NK-92 (cell line): Measurements from ENCODE around the gene PPP1R9B.

Source experiments
- DNase-seq: peaks from one replicate; lab custom pipeline; 2025; ENCODE audit not compliant: unreplicated experiment; lab: John Stamatoyannopoulos, UW

The PPP1R9B gene

DNA sequence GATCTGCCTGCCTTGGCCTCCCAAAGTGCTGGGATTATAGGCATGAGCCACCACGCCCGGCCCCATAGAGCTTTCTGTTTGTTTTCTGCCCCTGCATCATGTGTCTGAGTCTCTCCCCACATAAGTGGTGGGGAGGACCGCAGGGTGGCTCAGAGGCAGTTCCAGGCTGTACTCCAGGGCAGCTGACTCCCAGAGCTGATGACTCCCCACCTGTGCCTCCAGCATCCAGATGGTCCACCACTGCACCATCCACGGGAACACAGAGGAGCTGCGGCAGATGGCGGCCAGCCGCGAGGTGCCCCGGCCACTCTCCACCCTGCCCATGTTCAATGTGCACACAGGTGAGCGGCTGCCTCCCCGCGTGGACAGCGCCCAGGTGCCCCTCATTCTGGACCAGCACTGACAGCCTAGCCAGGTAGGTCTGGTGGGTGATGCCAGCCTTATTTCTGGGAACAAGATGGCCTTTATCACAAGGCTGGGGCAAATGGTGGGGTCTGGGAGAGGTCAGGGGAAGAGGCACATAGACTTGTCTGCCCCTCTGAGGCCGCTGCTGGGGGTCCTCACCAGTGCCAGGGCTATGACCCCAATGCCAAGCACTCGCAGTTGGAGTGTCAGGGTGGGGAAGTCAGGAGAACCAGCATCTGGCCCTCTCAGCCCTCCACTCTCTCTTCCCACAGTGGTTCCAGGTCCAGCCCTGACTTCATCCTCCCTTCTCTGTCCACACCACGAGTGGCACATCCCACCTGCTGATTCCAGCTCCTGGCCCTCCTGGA is 24.7 kb upstream of the PPP1R9B start:
- DNase-seq = no peak

DNA sequence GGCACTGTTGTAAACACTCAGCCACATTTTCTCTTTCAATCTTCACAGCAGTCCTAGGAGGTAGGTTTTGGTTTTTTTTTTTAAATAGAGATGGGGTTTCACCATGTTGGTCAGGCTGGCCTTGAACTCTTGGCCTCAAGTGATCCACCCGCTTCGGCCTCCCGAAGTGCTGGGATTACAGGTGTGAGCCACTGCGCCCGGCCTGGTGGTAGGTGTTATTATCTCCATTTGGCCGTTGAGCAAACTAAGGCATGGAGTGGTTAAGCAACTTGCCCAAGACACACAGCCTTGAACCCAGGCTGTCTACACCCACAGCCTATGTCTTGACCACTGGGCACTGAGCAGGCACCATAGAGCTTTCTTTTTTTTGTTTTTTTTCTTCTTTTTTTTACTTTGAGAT is 24.0 kb upstream of the PPP1R9B start:
- no peak for DNase-seq

GRCh38 chr17:50173335-50173941 is 23.0 kb upstream of the PPP1R9B start:
- no peak for DNase-seq

DNA sequence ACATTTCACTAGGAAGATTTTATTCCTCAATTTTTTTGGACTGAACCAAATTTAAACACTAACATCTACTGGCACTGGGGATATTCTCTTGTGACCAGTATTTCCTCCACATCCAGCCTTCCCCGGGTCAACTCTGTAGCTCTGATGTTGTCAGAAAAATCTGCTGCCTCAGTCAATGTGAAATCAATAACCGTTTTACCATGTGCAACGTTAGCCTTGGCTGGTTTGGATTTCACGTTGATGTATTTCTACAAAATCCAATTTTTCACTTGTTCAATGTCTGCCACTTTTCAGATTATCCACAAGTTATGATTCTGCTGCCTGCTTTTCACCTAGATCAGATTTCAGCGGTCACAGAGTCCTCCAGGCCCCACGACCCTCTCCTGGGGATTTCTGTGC is 22.5 kb upstream of the PPP1R9B start:
- no peak for DNase-seq

GRCh38 chr17:50172130-50172529 is 21.7 kb upstream of the PPP1R9B start:
- DNase-seq = no peak

GRCh38 chr17:50171371-50172071 is 21.0 kb upstream of the PPP1R9B start:
- DNase-seq = no peak

DNA sequence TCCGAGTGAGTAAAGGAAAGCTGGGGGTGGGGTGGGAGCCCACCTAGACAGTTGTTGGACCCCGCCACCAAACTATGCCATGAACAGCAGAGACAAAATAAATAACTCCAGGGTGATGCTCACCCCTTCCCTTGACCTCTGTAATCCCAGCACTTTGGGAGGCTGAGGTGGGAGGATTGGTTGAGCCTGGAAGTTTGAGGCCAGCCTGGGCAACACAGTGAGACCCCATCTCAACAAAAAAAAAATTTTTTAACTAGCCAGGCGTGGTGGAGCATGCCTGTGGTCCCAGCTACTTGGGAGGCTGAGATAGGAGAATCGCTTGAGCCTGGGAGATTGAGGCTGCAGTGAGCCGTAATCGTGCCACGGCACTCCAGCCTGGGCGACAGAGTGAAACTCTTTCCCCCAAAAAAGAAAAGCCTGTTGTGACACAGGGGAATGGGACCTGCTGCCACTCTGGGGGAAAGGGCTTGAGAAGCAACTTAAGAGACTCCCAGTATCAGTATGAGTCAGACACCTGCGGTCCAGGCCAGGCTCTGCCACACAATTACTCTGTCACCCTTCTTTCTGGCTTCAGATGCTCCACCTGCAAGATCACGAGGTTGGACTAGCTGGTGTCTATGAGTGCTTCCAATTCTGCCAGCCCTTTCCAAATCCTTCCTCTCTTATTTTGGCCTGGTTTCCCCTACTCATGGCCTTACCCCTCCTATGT is 20.3 kb upstream of the PPP1R9B start:
- no peak for DNase-seq

GRCh38 chr17:50169881-50170459 is 19.5 kb upstream of the PPP1R9B start:
- DNase-seq = no peak

- no peak for DNase-seq
Measured at GRCh38 chr17:50169121-50169764, 18.8 kb upstream of the PPP1R9B start.

DNA sequence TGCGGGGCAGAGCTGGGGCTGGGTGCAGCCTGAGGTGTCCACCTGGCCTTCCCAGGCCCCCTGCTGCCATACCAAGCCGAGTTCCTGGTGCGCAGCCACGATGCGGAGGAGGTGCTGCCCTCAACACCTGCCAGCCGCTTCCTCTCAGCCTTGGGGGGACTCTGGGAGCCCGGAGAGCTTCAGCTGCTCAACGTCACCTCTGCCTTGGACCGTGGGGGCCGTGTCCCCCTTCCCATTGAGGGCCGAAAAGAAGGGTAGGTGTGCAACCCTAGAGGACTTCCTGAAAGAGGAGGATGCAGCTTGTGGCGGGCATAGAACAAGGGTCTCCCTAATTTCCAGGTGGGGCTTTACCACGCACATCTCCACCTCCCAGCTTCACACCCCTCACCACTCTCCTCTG is 17.8 kb upstream of the PPP1R9B start:
- no peak for DNase-seq

DNA sequence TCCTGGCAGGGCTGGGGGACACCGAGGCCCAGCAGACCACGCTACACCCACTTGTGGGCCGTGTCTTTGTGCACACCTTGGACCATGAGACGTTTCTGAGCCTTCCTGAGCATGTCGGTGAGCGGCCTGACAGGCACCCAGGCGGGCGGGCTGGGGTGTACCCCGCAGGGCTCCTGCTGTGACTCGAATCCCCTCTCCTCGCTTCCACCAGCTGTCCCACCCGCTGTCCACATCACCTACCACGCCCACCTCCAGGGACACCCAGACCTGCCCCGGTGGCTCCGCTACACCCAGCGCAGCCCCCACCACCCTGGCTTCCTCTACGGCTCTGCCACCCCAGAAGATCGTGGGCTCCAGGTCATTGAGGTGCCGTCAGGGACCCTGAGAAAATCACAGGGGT is 16.9 kb upstream of the PPP1R9B start:
- DNase-seq = no peak

GRCh38 chr17:50166518-50167181 is 16.2 kb upstream of the PPP1R9B start:
- no peak for DNase-seq

DNA sequence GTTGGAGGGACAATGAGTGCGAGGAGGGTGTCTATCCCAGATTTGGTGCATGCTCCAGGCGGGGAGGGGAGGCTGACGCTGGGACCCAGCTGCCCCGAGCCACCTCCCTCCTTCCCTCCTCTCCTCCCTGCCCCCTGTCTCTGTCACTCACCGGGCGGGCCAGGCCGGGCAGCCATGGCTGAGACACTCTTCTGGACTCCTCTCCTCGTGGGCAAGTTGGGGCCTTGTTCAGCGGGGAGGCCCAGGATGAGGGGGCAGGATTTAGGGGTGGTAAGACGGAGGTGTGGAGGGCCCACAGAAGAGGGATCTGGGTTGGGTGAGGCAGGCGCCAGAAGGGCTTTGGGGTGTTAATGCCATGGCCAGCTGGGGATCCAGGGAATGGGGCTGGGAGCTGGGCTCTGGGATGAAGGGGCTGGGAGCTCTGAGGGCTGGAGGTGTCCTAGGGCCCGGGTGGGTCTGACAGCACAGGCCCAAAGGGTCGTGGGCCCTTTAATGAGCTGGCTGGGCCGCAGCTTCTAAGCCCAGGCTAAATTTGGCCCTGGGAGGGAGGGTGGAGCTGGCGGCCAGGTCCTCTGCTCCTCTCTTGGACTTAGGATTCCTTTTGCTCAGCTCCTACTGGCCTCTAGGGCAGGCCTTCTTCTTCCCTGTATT is 15.5 kb upstream of the PPP1R9B start, which contains the start of gene SGCA:
SGCA (plus strand) TSS at position 139 of the 651 bp plus-strand sequence; CDS start at position 175, 36 bp downstream.
- no peak for DNase-seq

DNA sequence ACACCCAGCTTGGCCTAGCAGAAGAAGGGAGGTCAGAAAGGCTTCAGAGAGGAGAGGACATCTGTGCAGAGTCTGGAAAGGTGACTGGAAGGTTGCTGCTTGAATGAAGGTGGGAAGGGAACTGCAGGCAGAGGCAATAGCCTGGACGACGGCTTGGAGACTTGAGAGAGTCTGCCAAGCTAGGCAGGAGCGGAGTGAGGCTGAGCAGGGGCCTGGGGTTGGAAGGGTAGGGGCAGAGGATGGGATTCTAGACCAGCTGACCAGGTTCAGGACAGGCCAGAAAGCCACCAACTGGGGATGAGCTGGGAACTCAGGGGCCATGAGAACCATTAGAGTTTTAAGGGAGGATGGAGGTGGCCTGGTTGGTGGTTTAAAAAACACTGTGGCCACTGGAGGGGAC is 15.0 kb upstream of the PPP1R9B start:
- DNase-seq = no peak

DNA sequence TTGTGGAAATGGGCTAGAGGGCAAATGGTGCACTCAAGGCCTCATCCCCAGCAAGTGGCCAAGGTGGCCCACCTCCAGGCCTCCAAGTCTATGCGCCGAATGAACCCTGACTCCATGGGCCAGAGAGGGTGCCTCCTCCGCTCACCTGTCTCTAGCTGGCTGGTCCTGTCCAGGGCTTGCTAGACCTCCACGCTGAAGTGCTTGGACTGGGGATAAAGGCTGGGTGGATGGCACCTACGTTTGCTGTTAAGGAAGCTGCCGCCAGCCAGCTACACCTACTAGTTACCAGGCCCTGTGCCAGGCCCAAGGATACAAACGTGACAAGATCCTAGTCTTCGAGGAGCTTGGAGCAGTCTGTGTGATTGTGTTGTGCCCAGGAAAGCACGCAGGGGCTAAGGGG is 14.6 kb upstream of the PPP1R9B start:
- no peak for DNase-seq

GRCh38 chr17:50164697-50164988 is 14.2 kb upstream of the PPP1R9B start:
- no peak for DNase-seq

- DNase-seq = no peak
Measured at GRCh38 chr17:50163843-50164696, 13.6 kb upstream of the PPP1R9B start.

DNA sequence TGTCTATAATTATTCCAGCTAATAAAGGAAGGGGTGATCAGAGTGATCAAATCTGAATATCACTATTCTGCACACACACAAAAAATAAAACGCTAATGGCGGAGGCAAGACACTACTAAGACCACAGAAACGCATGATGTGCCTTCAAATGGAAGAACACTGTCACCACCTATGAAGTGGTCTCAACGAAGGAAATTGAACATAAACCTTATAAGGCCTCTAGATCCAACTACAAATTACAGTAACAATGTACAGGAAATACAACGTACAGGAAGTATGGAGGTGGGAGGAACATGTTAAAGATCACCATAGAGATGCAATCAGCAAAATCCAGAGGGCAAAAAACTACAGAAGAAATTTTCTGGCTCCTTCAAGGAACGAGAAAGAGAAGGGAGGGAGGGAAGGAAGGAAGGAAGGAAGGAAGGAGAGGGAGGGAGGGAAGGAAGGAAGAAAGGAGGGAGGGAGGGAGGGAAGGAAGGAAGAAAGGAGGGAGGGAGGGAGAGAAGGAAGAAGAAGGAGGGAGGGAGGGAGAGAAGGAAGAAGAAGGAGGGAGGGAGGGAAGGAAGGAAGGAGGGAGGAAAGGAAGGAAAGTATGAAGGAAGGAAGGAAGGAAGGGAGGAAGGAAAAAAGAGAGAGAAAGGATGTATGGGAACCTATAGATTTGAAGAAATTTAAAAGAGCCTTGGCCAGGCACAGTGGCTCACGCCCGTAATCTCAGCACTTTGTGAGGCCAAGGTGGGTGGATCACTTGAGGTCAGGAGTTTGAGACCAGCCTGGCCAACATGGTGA is 12.2 kb upstream of the PPP1R9B start:
- DNase-seq = no peak
